Tibial nerve (tissue), 4 donors: ENCODE measurements around the gene KCTD2.

Experiments
- CTCF ChIP-seq, 5 experiments: fragments of 200-600 bp in 3 of 5; fragments of 450-650 bp in 2 of 5; sonication (generic) in 3 of 5; IDR thresholded peaks; one replicate each; pipeline ENCODE4 v1.5.1; 2016 to 2019; ENCODE audit warnings: antibody characterized with exemption in 5 of 5, mild to moderate bottlenecking in 3 of 5, moderate library complexity in 2 of 5
- EP300 ChIP-seq, 2 donors: sonication (generic); formaldehyde crosslinking; IDR thresholded peaks; one replicate each; pipeline ENCODE4 v1.6.1; 2017; ENCODE audit warnings: antibody characterized with exemption in 2 of 2, mild to moderate bottlenecking in 1 of 2
- POLR2A ChIP-seq, 2 donors: fragments of 450-650 bp; IDR thresholded peaks; one replicate each; pipeline ENCODE4 v1.6.1; 2017; ENCODE audit warnings: antibody characterized with exemption in 2 of 2, mild to moderate bottlenecking in 2 of 2, moderate library complexity in 2 of 2

- TF ChIP-seq CTCF (IDR thresholded peaks at IDR 0.05) (no peak), POLR2A (IDR thresholded peaks at IDR 0.05) (no peak), EP300 (IDR thresholded peaks at IDR 0.05) (no peak)
Measured at GRCh38 chr17:75064867-75065561, 18.0 kb downstream of the KCTD2 start.
